Endothelial cell of umbilical vein (primary cell): ENCODE data around the gene PFKFB1.

ENCODE experiments used
- EZH2 ChIP-seq: IDR thresholded peaks from 2 replicates; pipeline ENCODE4 v1.6.1; 2012; ENCODE audit warnings: borderline replicate concordance, low read depth, mild to moderate bottlenecking, moderate library complexity, low read length, inconsistent platforms; ENCODE audit not compliant: severe bottlenecking
- GATA2 ChIP-seq: IDR thresholded peaks from 2 replicates; pipeline ENCODE4 v1.7.0; 2011; ENCODE audit warnings: low read depth, mild to moderate bottlenecking, moderate library complexity, mixed read lengths, low read length; ENCODE audit not compliant: insufficient read length, insufficient read depth
- MYC ChIP-seq: IDR thresholded peaks from one replicate; pipeline ENCODE4 v1.6.1; 2011; ENCODE audit warnings: mild to moderate bottlenecking, low read depth, low read length
- POLR2A ChIP-seq: IDR thresholded peaks from 2 replicates; pipeline ENCODE4 v1.6.1; 2012; ENCODE audit warnings: low read depth, mild to moderate bottlenecking, control low read depth, low read length
- POLR2AphosphoS5 ChIP-seq: IDR thresholded peaks from 2 replicates; pipeline ENCODE4 v1.6.1; 2012; ENCODE audit warnings: low read depth, mild to moderate bottlenecking, control low read depth, low read length, moderate library complexity; ENCODE audit not compliant: insufficient read depth
- TF ChIP-seq, protein P1 (sequence below), 2 donors: IDR thresholded peaks; 1 replicate in 1 of 2; 2 replicates in 1 of 2; pipeline ENCODE4 v1.5.1; 2011; ENCODE audit warnings: low read length in 2 of 2, mild to moderate bottlenecking in 2 of 2, moderate library complexity in 2 of 2, control low read depth in 1 of 2, inconsistent platforms in 1 of 2, low read depth in 1 of 2; ENCODE audit not compliant: insufficient read depth in 1 of 2; ENCODE audit errors: extremely low read depth in 1 of 2
- TF ChIP-seq, protein P2 (sequence below): IDR thresholded peaks from 2 replicates; pipeline ENCODE4 v1.6.1; 2011; ENCODE audit not compliant: insufficient read depth, insufficient read length

DNA sequence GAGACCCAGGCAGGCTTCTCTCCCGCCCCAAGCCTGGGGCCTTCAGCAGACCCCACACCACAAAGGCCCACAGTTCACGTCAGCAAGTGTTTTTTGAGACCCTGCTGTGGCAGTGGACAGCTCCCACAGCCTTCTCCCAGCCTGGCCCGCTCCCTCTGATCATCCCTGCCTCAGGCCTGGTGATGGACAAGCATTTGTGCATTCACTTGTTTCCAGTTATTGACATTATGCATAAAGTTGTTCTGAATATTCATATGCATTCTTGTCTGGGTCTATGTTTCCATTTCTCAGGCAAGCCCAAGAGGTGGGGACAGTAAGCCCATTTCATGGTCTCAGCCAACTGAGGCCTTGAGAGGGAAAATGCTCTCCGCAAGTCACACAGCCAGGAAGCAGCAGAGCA lies 58.7 kb downstream of the PFKFB1 start:
- TF ChIP-seq POLR2A (no peak), MYC (no peak), POLR2AphosphoS5 (no peak), GATA2 (no peak), EZH2 (no peak)
- TF ChIP-seq, protein P1, sequence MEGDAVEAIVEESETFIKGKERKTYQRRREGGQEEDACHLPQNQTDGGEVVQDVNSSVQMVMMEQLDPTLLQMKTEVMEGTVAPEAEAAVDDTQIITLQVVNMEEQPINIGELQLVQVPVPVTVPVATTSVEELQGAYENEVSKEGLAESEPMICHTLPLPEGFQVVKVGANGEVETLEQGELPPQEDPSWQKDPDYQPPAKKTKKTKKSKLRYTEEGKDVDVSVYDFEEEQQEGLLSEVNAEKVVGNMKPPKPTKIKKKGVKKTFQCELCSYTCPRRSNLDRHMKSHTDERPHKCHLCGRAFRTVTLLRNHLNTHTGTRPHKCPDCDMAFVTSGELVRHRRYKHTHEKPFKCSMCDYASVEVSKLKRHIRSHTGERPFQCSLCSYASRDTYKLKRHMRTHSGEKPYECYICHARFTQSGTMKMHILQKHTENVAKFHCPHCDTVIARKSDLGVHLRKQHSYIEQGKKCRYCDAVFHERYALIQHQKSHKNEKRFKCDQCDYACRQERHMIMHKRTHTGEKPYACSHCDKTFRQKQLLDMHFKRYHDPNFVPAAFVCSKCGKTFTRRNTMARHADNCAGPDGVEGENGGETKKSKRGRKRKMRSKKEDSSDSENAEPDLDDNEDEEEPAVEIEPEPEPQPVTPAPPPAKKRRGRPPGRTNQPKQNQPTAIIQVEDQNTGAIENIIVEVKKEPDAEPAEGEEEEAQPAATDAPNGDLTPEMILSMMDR (IDR thresholded peaks at IDR 0.05; ENCODE audit: extremely low read depth in 1 of 2, insufficient read depth in 1 of 2, low read depth in 1 of 2, low read length in 2 of 2): no peak
- TF ChIP-seq, protein P2, sequence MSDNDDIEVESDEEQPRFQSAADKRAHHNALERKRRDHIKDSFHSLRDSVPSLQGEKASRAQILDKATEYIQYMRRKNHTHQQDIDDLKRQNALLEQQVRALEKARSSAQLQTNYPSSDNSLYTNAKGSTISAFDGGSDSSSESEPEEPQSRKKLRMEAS: no peak
